ENCODE results near the gene GOLT1A.

Gene GOLT1A

GRCh38 chr1:204246876-204247275 lies 33.1 kb upstream of the GOLT1A start:
- H3K36me3 ChIP-seq (ENCODE audit: insufficient read depth, low read length), result no peaks in the 10 kb centered on the region
- no peak overlapping the region for H3K9ac ChIP-seq (ENCODE audit: low read depth, low read length)
- no peaks in the 10 kb centered on the region for H3K4me1 ChIP-seq (ENCODE audit: insufficient read depth, low read length)
- H3K9me3 ChIP-seq (ENCODE audit: insufficient read depth, low read length, severe bottlenecking), result no peaks in the 10 kb centered on the region
- H3K27me3 ChIP-seq (ENCODE audit: insufficient read depth, low read length, poor library complexity), result peaks cover 17% of the 10 kb centered on the region
- no peak overlapping the region for H3K4me3 ChIP-seq (ENCODE audit: low read depth in 1 of 2, low read length in 2 of 2)
- no peak overlapping the region for H3K4me2 ChIP-seq (ENCODE audit: insufficient read depth, low read length)
- no peak for DNase-seq
- no peak for ATAC-seq (ENCODE audit: insufficient read depth, low read depth)
- H2AFZ ChIP-seq (ENCODE audit: low read depth, low read length), result no peak overlapping the region
- no peaks in the 10 kb centered on the region for H3K79me2 ChIP-seq (ENCODE audit: insufficient read depth, low read length)
- 0 out of 2 replicates have a peak, but pooled peaks cover 2% of the 10 kb centered on the region for H4K20me1 ChIP-seq (ENCODE audit: insufficient read depth, low read length)
- H3K27ac ChIP-seq (ENCODE audit: low read length), result no peak overlapping the region
- TF ChIP-seq CTCF (IDR thresholded peaks at IDR 0.05; ENCODE audit: borderline replicate concordance, extremely low read depth, low read length, poor library complexity, severe bottlenecking) (no peak), EZH2 (IDR thresholded peaks at IDR 0.05; ENCODE audit: borderline replicate concordance, low read depth, low read length, severe bottlenecking) (no peak)

- Histone ChIP-seq H3K27ac (ENCODE audit: low read length) (no peak overlapping the region), H3K9ac (ENCODE audit: low read depth, low read length) (no peak overlapping the region), H3K4me2 (ENCODE audit: insufficient read depth, low read length) (no peak overlapping the region), H2AFZ (ENCODE audit: low read depth, low read length) (no peak overlapping the region), H3K4me1 (ENCODE audit: insufficient read depth, low read length) (no peaks in the 10 kb centered on the region), H4K20me1 (ENCODE audit: insufficient read depth, low read length) (no peaks in the 10 kb centered on the region), H3K79me2 (ENCODE audit: insufficient read depth, low read length) (no peaks in the 10 kb centered on the region), H3K4me3 (ENCODE audit: low read depth in 1 of 2, low read length in 2 of 2) (no peak overlapping the region), H3K9me3 (ENCODE audit: insufficient read depth, low read length, severe bottlenecking) (no peaks in the 10 kb centered on the region), H3K36me3 (ENCODE audit: insufficient read depth, low read length) (no peaks in the 10 kb centered on the region), H3K27me3 (ENCODE audit: insufficient read depth, low read length, poor library complexity) (no peaks in the 10 kb centered on the region)
- TF ChIP-seq EZH2 (IDR thresholded peaks at IDR 0.05; ENCODE audit: borderline replicate concordance, low read depth, low read length, severe bottlenecking) (no peak), CTCF (IDR thresholded peaks at IDR 0.05; ENCODE audit: borderline replicate concordance, extremely low read depth, low read length, poor library complexity, severe bottlenecking) (no peak)
- no peak for ATAC-seq (ENCODE audit: insufficient read depth, low read depth)
- DNase-seq, result no peak
Measured at GRCh38 chr1:204242920-204243319, 29.1 kb upstream of the GOLT1A start.

DNA sequence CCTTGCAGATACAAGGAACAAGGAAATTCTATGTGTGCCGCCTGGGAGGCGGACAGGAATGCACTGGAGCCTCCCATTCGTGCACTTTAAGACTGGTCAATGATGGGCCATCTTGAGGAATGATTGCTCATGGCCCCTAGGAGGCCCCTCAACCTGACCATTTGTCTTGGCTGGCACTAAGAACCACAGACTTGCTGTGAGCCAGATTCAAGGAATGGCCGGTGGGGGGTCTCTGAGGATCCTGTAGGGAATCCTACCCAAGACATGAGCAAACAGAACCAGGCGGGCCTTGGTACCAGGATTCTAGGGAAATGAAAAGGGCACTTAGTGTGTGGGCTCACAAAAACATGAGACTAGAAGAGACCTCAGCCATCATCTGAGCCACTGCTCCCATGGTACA lies 28.1 kb upstream of the GOLT1A start:
- Histone ChIP-seq H3K4me1 (ENCODE audit: insufficient read depth, low read length) (no peaks in the 10 kb centered on the region), H3K9ac (ENCODE audit: low read depth, low read length) (no peak overlapping the region), H3K9me3 (ENCODE audit: insufficient read depth, low read length, severe bottlenecking) (no peaks in the 10 kb centered on the region), H3K4me3 (ENCODE audit: low read depth in 1 of 2, low read length in 2 of 2) (no peak overlapping the region), H3K36me3 (ENCODE audit: insufficient read depth, low read length) (no peaks in the 10 kb centered on the region), H3K4me2 (ENCODE audit: insufficient read depth, low read length) (no peak overlapping the region), H3K27me3 (ENCODE audit: insufficient read depth, low read length, poor library complexity) (no peaks in the 10 kb centered on the region), H3K79me2 (ENCODE audit: insufficient read depth, low read length) (no peaks in the 10 kb centered on the region), H2AFZ (ENCODE audit: low read depth, low read length) (no peak overlapping the region), H3K27ac (ENCODE audit: low read length) (no peak overlapping the region), H4K20me1 (ENCODE audit: insufficient read depth, low read length) (no peaks in the 10 kb centered on the region)
- TF ChIP-seq CTCF (IDR thresholded peaks at IDR 0.05; ENCODE audit: borderline replicate concordance, extremely low read depth, low read length, poor library complexity, severe bottlenecking) (no peak), EZH2 (IDR thresholded peaks at IDR 0.05; ENCODE audit: borderline replicate concordance, low read depth, low read length, severe bottlenecking) (no peak)
- no peak for ATAC-seq (ENCODE audit: insufficient read depth, low read depth)
- no peak for DNase-seq

- H2AFZ ChIP-seq (ENCODE audit: low read depth, low read length), result no peak overlapping the region
- no peak for DNase-seq
- no peak for ATAC-seq (ENCODE audit: insufficient read depth, low read depth)
- no peaks in the 10 kb centered on the region for H3K4me1 ChIP-seq (ENCODE audit: insufficient read depth, low read length)
- no peaks in the 10 kb centered on the region for H3K79me2 ChIP-seq (ENCODE audit: insufficient read depth, low read length)
- H3K9ac ChIP-seq (ENCODE audit: low read depth, low read length), result no peak overlapping the region
- no peak overlapping the region for H3K27ac ChIP-seq (ENCODE audit: low read length)
- TF ChIP-seq CTCF (IDR thresholded peaks at IDR 0.05; ENCODE audit: borderline replicate concordance, extremely low read depth, low read length, poor library complexity, severe bottlenecking), result no peak
- no peak for TF ChIP-seq EZH2 (IDR thresholded peaks at IDR 0.05; ENCODE audit: borderline replicate concordance, low read depth, low read length, severe bottlenecking)
- no peaks in the 10 kb centered on the region for H3K9me3 ChIP-seq (ENCODE audit: insufficient read depth, low read length, severe bottlenecking)
- no peaks in the 10 kb centered on the region for H3K27me3 ChIP-seq (ENCODE audit: insufficient read depth, low read length, poor library complexity)
- H3K36me3 ChIP-seq (ENCODE audit: insufficient read depth, low read length), result no peaks in the 10 kb centered on the region
- H3K4me2 ChIP-seq (ENCODE audit: insufficient read depth, low read length), result no peak overlapping the region
- H3K4me3 ChIP-seq (ENCODE audit: low read depth in 1 of 2, low read length in 2 of 2), result no peak overlapping the region
- H4K20me1 ChIP-seq (ENCODE audit: insufficient read depth, low read length), result no peaks in the 10 kb centered on the region
Measured at GRCh38 chr1:204241050-204241449, 27.3 kb upstream of the GOLT1A start.
